Measurements from ENCODE around the gene NSG2.

The NSG2 gene

DNA sequence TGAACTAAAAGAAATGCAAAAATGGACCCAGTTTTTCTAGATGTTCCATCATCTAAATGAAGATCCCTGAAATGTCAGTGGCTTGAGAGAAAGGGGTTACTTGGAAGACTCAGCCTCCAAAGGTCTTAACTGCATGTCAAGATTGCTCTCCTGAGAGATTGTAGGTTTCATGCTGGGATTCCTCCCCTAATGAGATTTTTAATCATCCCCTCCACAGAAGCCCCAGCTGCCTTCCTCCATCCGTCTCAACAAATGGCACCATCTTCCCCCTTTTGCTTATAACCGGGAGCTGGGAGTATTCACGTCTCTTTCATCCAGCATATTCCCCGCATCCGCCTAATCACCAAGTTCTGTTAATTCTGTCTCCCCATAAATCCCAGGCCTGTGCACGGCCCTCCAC, 104.5 kb downstream of the NSG2 start:
- DNase-seq (ENCODE audit: low read depth) = no peak

DNA sequence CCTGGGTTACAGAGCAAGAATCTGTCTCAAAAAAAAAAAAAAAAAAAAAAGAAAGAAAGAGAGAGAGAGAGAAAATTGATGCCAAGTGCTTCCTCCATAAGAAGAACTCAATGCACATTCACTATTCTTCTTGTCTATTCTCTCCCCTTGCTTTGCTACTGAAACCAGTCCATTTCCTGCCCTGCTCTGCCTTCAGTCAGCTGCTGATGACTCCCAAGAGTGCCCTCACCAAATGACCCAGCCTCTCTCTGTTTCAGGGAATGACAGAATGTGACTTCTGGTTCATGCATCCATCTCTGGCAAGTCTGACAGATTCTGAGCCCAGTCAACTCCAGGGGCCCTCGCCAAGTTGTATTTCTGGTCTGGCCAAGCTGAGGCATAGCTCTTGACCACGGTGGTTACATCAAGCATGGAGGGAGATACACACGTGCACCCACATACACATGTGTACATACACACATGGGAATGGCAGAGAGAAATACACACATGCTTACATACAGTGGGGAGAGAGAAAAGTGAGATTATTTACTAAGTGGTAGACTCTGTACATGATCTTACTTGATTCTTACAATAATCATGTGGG, 106.2 kb downstream of the NSG2 start:
- no peak for DNase-seq (ENCODE audit: low read depth)

DNA sequence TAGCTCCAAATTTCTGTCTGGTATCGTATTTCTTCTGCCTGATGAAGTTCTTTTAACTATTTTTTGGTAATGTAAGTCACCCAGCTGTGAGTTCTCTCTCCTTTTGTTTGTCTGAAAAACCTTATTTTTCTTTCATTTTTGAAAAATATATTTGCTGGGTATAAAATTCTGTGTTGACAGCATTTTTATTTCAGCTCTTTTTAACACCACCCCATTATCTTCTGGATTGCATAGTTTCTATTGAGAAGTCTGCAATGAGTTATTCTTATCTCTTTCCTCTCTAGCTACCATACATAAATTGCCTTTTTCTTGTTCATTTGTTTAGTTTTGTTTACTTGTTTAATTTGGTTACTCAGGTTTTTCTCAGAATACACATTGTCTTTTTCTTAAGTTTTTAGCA, 109.1 kb downstream of the NSG2 start:
- DNase-seq (ENCODE audit: low read depth) = no peak

DNA sequence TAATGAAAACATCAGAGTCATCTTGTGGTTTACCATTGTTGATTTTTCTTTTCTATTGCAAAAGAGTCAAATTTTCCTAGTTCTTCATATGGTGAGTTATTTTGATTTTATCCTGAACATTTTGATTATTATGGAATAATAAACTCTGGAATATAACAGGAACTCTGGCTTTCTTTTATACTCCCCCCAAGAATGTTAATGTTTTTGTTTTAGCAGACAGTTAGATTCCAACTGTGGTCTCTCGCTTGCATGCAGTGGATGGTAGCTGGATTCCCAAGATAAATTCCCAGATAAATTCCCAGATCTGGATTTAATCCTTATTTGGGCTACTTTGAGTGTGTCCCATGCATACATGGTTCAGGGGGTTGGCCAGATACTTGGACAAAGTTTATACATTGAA, 109.8 kb downstream of the NSG2 start:
- DNase-seq (ENCODE audit: low read depth) = no peak

DNA sequence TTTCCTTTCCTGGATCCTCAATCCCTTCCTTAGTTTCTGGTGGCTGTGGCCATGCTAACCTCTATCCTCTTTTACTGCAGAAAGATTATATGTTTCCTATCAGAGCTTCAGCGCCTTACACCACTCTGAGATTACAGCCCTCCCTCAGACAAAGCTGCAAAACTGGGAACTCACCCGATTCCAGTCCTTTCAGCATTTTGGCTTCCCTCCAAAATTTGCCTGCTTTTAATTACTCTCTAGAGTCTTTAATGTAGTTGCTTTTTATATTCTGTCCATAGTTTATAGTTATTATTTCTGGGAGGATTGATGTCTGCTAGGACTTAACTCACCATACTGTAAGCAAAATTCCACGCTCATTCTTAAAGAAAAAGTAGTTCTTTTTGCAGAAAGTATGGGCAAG, 110.2 kb downstream of the NSG2 start:
- DNase-seq (ENCODE audit: low read depth) = no peak

DNA sequence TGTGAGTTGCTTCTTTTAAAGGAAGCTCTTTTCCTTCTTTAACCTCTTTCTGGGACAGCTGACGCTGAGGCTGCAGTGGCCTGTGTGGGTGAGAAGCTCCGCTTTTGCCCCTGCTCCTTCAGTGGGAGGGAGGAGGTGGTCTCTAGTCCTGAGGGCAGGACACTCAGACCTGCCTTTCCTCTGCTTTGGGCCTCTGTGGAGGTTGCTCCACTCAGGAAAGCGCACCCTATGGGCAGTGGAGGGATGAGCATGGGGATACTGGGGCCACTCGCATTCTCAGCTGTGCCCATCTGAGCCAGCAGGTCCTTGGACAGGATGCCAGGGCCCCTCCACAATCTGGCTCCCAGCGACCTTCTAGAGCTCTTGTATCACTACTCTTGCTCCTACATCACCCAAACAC, 111.5 kb downstream of the NSG2 start:
- no peak for DNase-seq (ENCODE audit: low read depth)
